22Rv1 (cell line): ENCODE data around the gene FAM76A.

Source experiments
- CTCF ChIP-seq: fragments of 450-650 bp; IDR thresholded peaks from 2 replicates; pipeline ENCODE4 v1.5.1; 2017; ENCODE audit warnings: mild to moderate bottlenecking
- ZFX ChIP-seq: fragments of 450-650 bp; IDR thresholded peaks from 2 replicates; pipeline ENCODE4 v1.6.1; 2017; ENCODE audit warnings: antibody characterized with exemption, borderline replicate concordance

GRCh38 chr1:27752360-27752759 is 26.6 kb downstream of the FAM76A start:
- no peak for TF ChIP-seq CTCF
- no peak for TF ChIP-seq ZFX
